Fibroblast of peridontal ligament (primary cell): ENCODE measurements around the gene PRADC1.

Experiments used
- DNase-seq: peaks from one replicate; pipeline ENCODE4 v3.0.0-alpha.2; 2010; ENCODE audit errors: extremely low read depth

The PRADC1 gene

GRCh38 chr2:73235315-73236028 lies 2.4 kb upstream of the PRADC1 start:
- DNase-seq = no peak

- peak; percentile 87 for DNase-seq
These were observed 1.1 kb upstream of the PRADC1 start, which contains the start of gene CCT7 for GRCh38 chr2:73233932-73234832. TSS of gene CCT7 (plus strand) at chr2:73234308. CDS start at chr2:73234379, 71 bp downstream.

GRCh38 chr2:73232403-73233153 lies 461 bp downstream of the PRADC1 start:
- DNase-seq = no peak

- no peak for DNase-seq
These were observed 4.4 kb downstream of the PRADC1 start for GRCh38 chr2:73228631-73229030.

- DNase-seq = no peak
These were observed 6.0 kb downstream of the PRADC1 start for GRCh38 chr2:73227086-73227485.

GRCh38 chr2:73225513-73226360 lies 7.3 kb downstream of the PRADC1 start:
- DNase-seq = no peak

GRCh38 chr2:73223821-73224220 lies 9.2 kb downstream of the PRADC1 start:
- no peak for DNase-seq

- DNase-seq = peak; percentile 50
These were observed 14.7 kb downstream of the PRADC1 start for GRCh38 chr2:73218298-73218697.

GRCh38 chr2:73217826-73218225 lies 15.2 kb downstream of the PRADC1 start:
- DNase-seq = no peak

GRCh38 chr2:73217160-73217559 lies 15.9 kb downstream of the PRADC1 start:
- DNase-seq = no peak

- DNase-seq = no peak
These were observed 17.8 kb downstream of the PRADC1 start for GRCh38 chr2:73215254-73215653.

GRCh38 chr2:73214120-73215035 lies 18.7 kb downstream of the PRADC1 start, which contains the start of gene SMYD5:
TSS of gene SMYD5 (plus strand) at chr2:73214245. CDS start at chr2:73214267, 22 bp downstream.
- DNase-seq = peak; percentile 77

GRCh38 chr2:73212448-73213176 lies 20.4 kb downstream of the PRADC1 start:
- peak; percentile 93 for DNase-seq

GRCh38 chr2:73212098-73212447 lies 21.0 kb downstream of the PRADC1 start:
- no peak for DNase-seq

GRCh38 chr2:73210696-73211095 lies 22.3 kb downstream of the PRADC1 start:
- no peak for DNase-seq

- DNase-seq = no peak
These were observed 23.0 kb downstream of the PRADC1 start for GRCh38 chr2:73210019-73210418.

- DNase-seq = no peak
These were observed 24.8 kb downstream of the PRADC1 start for GRCh38 chr2:73208258-73208657.

- peak; percentile 33 for DNase-seq
These were observed 27.4 kb downstream of the PRADC1 start for GRCh38 chr2:73205611-73206010.

GRCh38 chr2:73203055-73203681 lies 29.9 kb downstream of the PRADC1 start:
- DNase-seq = no peak
